WTC11 (cell line): ENCODE results near the gene CDH13. TPM values are rescaled to one million over a fixed set of nuclear protein-coding genes. Genes with fewer than 3 reads are reported as not detected.

ENCODE experiments used
- ATAC-seq: fragments of 200-7000 bp; cut with Tn5 transposase; 2 replicates; pipeline ENCODE4 v1.10.0; 2021; ENCODE audit warnings: mild to moderate bottlenecking, moderate library complexity
- CTCF ChIA-PET: fragments of 300-600 bp; sonication (Branson Sonifier 250); formaldehyde crosslinking; loops from one replicate; lab custom pipeline; 2021; ENCODE audit warnings: antibody characterized with exemption; lab: Charles Lee
- POLR2A ChIA-PET: fragments of 350-600 bp; sonication (Branson Sonifier 250); formaldehyde crosslinking; loops from one replicate; lab custom pipeline; 2021; ENCODE audit warnings: antibody characterized with exemption; lab: Charles Lee
- DNase-seq: peaks from one replicate; pipeline ENCODE4 v3.0.0; 2021; ENCODE audit warnings: low spot score
- H3K27ac Mint-ChIP-seq: 2 replicates; pipeline ENCODE4 v1.8.0; 2021; ENCODE audit warnings: mixed read lengths
- H3K27me3 Mint-ChIP-seq: 2 replicates; pipeline ENCODE4 v1.8.0; 2021; ENCODE audit warnings: low read depth, mild to moderate bottlenecking, moderate library complexity, mixed read lengths
- H3K36me3 Mint-ChIP-seq: 2 replicates; pipeline ENCODE4 v1.8.0; 2021; ENCODE audit warnings: mixed read lengths
- H3K4me1 Mint-ChIP-seq: 2 replicates; pipeline ENCODE4 v1.8.0; 2022; ENCODE audit warnings: mixed read lengths
- H3K4me3 Mint-ChIP-seq: 2 replicates; pipeline ENCODE4 v1.8.0; 2021; ENCODE audit warnings: mild to moderate bottlenecking, moderate library complexity, mixed read lengths
- H3K9me3 Mint-ChIP-seq: 2 replicates; pipeline ENCODE4 v1.8.0; 2021; ENCODE audit warnings: mixed read lengths
- ATF1 ChIP-seq: sonication (generic); formaldehyde crosslinking; IDR thresholded peaks from 2 replicates; pipeline ENCODE4 v1.8.1; 2023; ENCODE audit warnings: mild to moderate bottlenecking, moderate library complexity, missing genetic modification reagents
- FOXK1 ChIP-seq: sonication (generic); formaldehyde crosslinking; IDR thresholded peaks from 2 replicates; pipeline ENCODE4 v1.8.0; 2022; ENCODE audit warnings: mild to moderate bottlenecking, moderate library complexity, missing genetic modification reagents
- GTF2I ChIP-seq: fragments of 250-450 bp; sonication (Bioruptor Pico); conservative IDR thresholded peaks from 2 replicates; pipeline ENCODE4 v1.4.0; 2021; ENCODE audit warnings: mild to moderate bottlenecking
- MAX ChIP-seq: sonication (generic); formaldehyde crosslinking; IDR thresholded peaks from 2 replicates; pipeline ENCODE4 v1.8.0; 2022; ENCODE audit warnings: mild to moderate bottlenecking, missing genetic modification reagents
- OVOL2 ChIP-seq: fragments of 250-450 bp; sonication (Bioruptor Pico); IDR thresholded peaks from 2 replicates; pipeline ENCODE4 v1.9.0; 2021; ENCODE audit warnings: mild to moderate bottlenecking, borderline replicate concordance
- PRDM15 ChIP-seq: sonication (generic); formaldehyde crosslinking; IDR thresholded peaks from 2 replicates; pipeline ENCODE4 v1.8.0; 2022; ENCODE audit warnings: missing genetic modification reagents
- ZNF396 ChIP-seq: fragments of 250-450 bp; sonication (Bioruptor Pico); IDR thresholded peaks from 2 replicates; pipeline ENCODE4 v1.8.0; 2021; ENCODE audit warnings: mild to moderate bottlenecking, moderate library complexity, borderline replicate concordance
- ZNF532 ChIP-seq: fragments of 250-450 bp; sonication (Bioruptor Pico); IDR thresholded peaks from 2 replicates; pipeline ENCODE4 v1.9.0; 2021; ENCODE audit warnings: mild to moderate bottlenecking, borderline replicate concordance
- total RNA-seq: library from RNA; stranded (reverse); gene quantifications from 3 replicates; pipeline ENCODE4 v1.2.3, GENCODE V29; 2021
- TF ChIP-seq, protein P1 (sequence below): fragments of 250-450 bp; sonication (Bioruptor Pico); IDR thresholded peaks from 2 replicates; pipeline ENCODE4 v1.9.0; 2021; ENCODE audit warnings: mild to moderate bottlenecking
- TF ChIP-seq, protein P2 (sequence below): fragments of 250-450 bp; sonication (Bioruptor Pico); IDR thresholded peaks from 2 replicates; pipeline ENCODE4 v1.9.0; 2021; ENCODE audit warnings: mild to moderate bottlenecking
- TF ChIP-seq, protein P3 (sequence below): sonication (generic); formaldehyde crosslinking; IDR thresholded peaks from 2 replicates; pipeline ENCODE4 v1.8.0; 2022; ENCODE audit warnings: mild to moderate bottlenecking, missing genetic modification reagents
- TF ChIP-seq, protein P4 (sequence below): sonication (generic); formaldehyde crosslinking; IDR thresholded peaks from 2 replicates; pipeline ENCODE4 v1.8.1; 2022; ENCODE audit warnings: low read depth, mild to moderate bottlenecking, moderate library complexity, missing genetic modification reagents, borderline replicate concordance

The CDH13 gene
- total RNA-seq, 1 experiment from 2014 or later: 0.81 TPM

- peaks cover 27% of the 10 kb centered on the region for H3K9me3 Mint-ChIP-seq
- H3K27me3 Mint-ChIP-seq: no peaks in the 10 kb centered on the region
- POLR2A ChIA-PET: no interaction called here
- no peak for DNase-seq
- peaks cover 2% of the 10 kb centered on the region for H3K4me1 Mint-ChIP-seq
- no peak for ATAC-seq
- CTCF ChIA-PET: no interaction called here
- H3K36me3 Mint-ChIP-seq: peaks cover 14% of the 10 kb centered on the region
- H3K4me3 Mint-ChIP-seq: no peak overlapping the region
- TF ChIP-seq ZNF396 (no peak), OVOL2 (no peak), GTF2I (CRISPR knock-in tag) (no peak), ATF1 (no peak)
- TF ChIP-seq, protein P1, sequence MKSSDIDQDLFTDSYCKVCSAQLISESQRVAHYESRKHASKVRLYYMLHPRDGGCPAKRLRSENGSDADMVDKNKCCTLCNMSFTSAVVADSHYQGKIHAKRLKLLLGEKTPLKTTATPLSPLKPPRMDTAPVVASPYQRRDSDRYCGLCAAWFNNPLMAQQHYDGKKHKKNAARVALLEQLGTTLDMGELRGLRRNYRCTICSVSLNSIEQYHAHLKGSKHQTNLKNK (CRISPR knock-in tag): no peak
- TF ChIP-seq, protein P2, sequence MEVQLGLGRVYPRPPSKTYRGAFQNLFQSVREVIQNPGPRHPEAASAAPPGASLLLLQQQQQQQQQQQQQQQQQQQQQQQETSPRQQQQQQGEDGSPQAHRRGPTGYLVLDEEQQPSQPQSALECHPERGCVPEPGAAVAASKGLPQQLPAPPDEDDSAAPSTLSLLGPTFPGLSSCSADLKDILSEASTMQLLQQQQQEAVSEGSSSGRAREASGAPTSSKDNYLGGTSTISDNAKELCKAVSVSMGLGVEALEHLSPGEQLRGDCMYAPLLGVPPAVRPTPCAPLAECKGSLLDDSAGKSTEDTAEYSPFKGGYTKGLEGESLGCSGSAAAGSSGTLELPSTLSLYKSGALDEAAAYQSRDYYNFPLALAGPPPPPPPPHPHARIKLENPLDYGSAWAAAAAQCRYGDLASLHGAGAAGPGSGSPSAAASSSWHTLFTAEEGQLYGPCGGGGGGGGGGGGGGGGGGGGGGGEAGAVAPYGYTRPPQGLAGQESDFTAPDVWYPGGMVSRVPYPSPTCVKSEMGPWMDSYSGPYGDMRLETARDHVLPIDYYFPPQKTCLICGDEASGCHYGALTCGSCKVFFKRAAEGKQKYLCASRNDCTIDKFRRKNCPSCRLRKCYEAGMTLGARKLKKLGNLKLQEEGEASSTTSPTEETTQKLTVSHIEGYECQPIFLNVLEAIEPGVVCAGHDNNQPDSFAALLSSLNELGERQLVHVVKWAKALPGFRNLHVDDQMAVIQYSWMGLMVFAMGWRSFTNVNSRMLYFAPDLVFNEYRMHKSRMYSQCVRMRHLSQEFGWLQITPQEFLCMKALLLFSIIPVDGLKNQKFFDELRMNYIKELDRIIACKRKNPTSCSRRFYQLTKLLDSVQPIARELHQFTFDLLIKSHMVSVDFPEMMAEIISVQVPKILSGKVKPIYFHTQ (CRISPR knock-in tag): no peak
- TF ChIP-seq, protein P3, sequence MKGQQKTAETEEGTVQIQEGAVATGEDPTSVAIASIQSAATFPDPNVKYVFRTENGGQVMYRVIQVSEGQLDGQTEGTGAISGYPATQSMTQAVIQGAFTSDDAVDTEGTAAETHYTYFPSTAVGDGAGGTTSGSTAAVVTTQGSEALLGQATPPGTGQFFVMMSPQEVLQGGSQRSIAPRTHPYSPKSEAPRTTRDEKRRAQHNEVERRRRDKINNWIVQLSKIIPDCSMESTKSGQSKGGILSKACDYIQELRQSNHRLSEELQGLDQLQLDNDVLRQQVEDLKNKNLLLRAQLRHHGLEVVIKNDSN (CRISPR knock-in tag): no peak
- TF ChIP-seq, protein P4, sequence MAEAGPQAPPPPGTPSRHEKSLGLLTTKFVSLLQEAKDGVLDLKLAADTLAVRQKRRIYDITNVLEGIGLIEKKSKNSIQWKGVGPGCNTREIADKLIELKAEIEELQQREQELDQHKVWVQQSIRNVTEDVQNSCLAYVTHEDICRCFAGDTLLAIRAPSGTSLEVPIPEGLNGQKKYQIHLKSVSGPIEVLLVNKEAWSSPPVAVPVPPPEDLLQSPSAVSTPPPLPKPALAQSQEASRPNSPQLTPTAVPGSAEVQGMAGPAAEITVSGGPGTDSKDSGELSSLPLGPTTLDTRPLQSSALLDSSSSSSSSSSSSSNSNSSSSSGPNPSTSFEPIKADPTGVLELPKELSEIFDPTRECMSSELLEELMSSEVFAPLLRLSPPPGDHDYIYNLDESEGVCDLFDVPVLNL (CRISPR knock-in tag): no peak
- H3K27ac Mint-ChIP-seq: no peak overlapping the region
Observed at GRCh38 chr16:82824408-82824807, 197.6 kb downstream of the CDH13 start.

- no peaks in the 10 kb centered on the region for H3K27me3 Mint-ChIP-seq
- no peak overlapping the region for H3K4me3 Mint-ChIP-seq
- CTCF ChIA-PET: no interaction called here
- no peak for DNase-seq
- POLR2A ChIA-PET: no interaction called here
- H3K36me3 Mint-ChIP-seq: peaks cover 8% of the 10 kb centered on the region
- no peak overlapping the region for H3K27ac Mint-ChIP-seq
- TF ChIP-seq FOXK1 (CRISPR knock-in tag) (no peak), ZNF532 (CRISPR knock-in tag) (no peak), ZNF396 (no peak), PRDM15 (CRISPR knock-in tag) (no peak), MAX (CRISPR knock-in tag) (no peak)
- TF ChIP-seq, all 79 proteins: peak for 0
- Mint-ChIP-seq H3K9me3 (peaks cover 14% of the 10 kb centered on the region), H3K4me1 (peaks cover 36% of the 10 kb centered on the region)
- no peak for ATAC-seq
Observed at GRCh38 chr16:82829301-82829700, 202.5 kb downstream of the CDH13 start.
